HepG2 (cell line): ENCODE data around the gene SMTNL1. TPM values are rescaled to one million over a fixed set of nuclear protein-coding genes. Genes with fewer than 3 reads are reported as not detected.

Experiments used
- CBX5 ChIP-seq: sonication (generic); formaldehyde crosslinking; IDR thresholded peaks from 2 replicates; pipeline ENCODE4 v1.4.0; 2020; ENCODE audit warnings: missing genetic modification reagents, borderline replicate concordance
- NFYC ChIP-seq: IDR thresholded peaks from 2 replicates; pipeline ENCODE4 v1.6.1; 2016; ENCODE audit warnings: missing genetic modification reagents, missing compliant biosample characterization
- PHB2 ChIP-seq: fragments of 450-650 bp; IDR thresholded peaks from 2 replicates; pipeline ENCODE4 v1.6.1; 2018; ENCODE audit not compliant: partially characterized antibody
- PHF5A ChIP-seq: IDR thresholded peaks from one replicate; pipeline ENCODE4 v1.6.1; 2018; ENCODE audit warnings: low read depth, missing genetic modification reagents; ENCODE audit not compliant: unreplicated experiment
- POLR2G ChIP-seq: fragments of 200-400 bp; formaldehyde crosslinking; IDR thresholded peaks from 2 replicates; pipeline ENCODE4 v1.6.1; 2018; ENCODE audit warnings: mild to moderate bottlenecking, low read depth, low read length, moderate library complexity
- RNF2 ChIP-seq: fragments of 450-650 bp; conservative IDR thresholded peaks from 2 replicates; pipeline ENCODE4 v1.6.1; 2016; ENCODE audit warnings: low read depth
- TSC22D2 ChIP-seq: sonication (generic); formaldehyde crosslinking; IDR thresholded peaks from 2 replicates; pipeline ENCODE4 v1.5.1; 2020; ENCODE audit warnings: missing genetic modification reagents, mild to moderate bottlenecking, borderline replicate concordance
- ZFP62 ChIP-seq: sonication (generic); formaldehyde crosslinking; IDR thresholded peaks from 2 replicates; pipeline ENCODE4 v1.4.0; 2020; ENCODE audit warnings: missing genetic modification reagents
- ZMAT3 ChIP-seq: sonication (generic); formaldehyde crosslinking; conservative IDR thresholded peaks from 2 replicates; pipeline ENCODE4 v1.7.0; 2021; ENCODE audit warnings: missing genetic modification reagents
- ZNF230 ChIP-seq: sonication (generic); formaldehyde crosslinking; IDR thresholded peaks from 2 replicates; pipeline ENCODE4 v1.4.0; 2020; ENCODE audit warnings: mild to moderate bottlenecking, missing genetic modification reagents
- ZNF251 ChIP-seq: sonication (generic); formaldehyde crosslinking; IDR thresholded peaks from 2 replicates; pipeline ENCODE4 v1.9.0; 2021; ENCODE audit warnings: mild to moderate bottlenecking, missing genetic modification reagents
- ZNF430 ChIP-seq: sonication (generic); formaldehyde crosslinking; IDR thresholded peaks from 2 replicates; pipeline ENCODE4 v1.9.0; 2021; ENCODE audit warnings: mild to moderate bottlenecking, missing genetic modification reagents
- ZNF557 ChIP-seq: sonication (generic); formaldehyde crosslinking; IDR thresholded peaks from 2 replicates; pipeline ENCODE4 v1.4.0; 2020; ENCODE audit warnings: missing genetic modification reagents
- ZNF614 ChIP-seq: IDR thresholded peaks from 2 replicates; pipeline ENCODE4 v1.6.1; 2018; ENCODE audit warnings: missing biosample characterization, missing genetic modification reagents, inconsistent platforms, borderline replicate concordance
- ZNF619 ChIP-seq: sonication (generic); formaldehyde crosslinking; IDR thresholded peaks from 2 replicates; pipeline ENCODE4 v1.4.0; 2020; ENCODE audit warnings: mild to moderate bottlenecking, missing genetic modification reagents
- ZNF7 ChIP-seq: IDR thresholded peaks from 2 replicates; pipeline ENCODE4 v1.6.1; 2016; ENCODE audit warnings: missing biosample characterization, missing genetic modification reagents
- polyA plus RNA-seq, 8 experiments: library from polyadenylated mRNA; depleted of rRNA in 3 of 8; stranded (reverse) in 7 of 8; unstranded in 1 of 8; fragments of >200 nt; fragmentation: Illumina TruSeq in 4 of 8; extraction: Trizol in 4 of 8; gene quantifications; 2 replicates each; pipeline versions ENCODE4 v1.2.1 to v1.2.3, GENCODE V29; 2011 to 2016; ENCODE audit warnings: low read depth in 4 of 8, missing spikeins in 1 of 8, mixed read lengths in 1 of 8; ENCODE audit not compliant: insufficient read depth in 1 of 8
- total RNA-seq, 5 experiments: library from RNA; depleted of rRNA; stranded (reverse); fragments of >200 nt; fragmentation: Illumina TruSeq; extraction: Trizol; gene quantifications; 2 replicates each; pipeline ENCODE4 v1.2.3, GENCODE V29; 2016; ENCODE audit warnings: low read depth in 1 of 5
- TF ChIP-seq, protein P1 (sequence below): sonication (generic); formaldehyde crosslinking; IDR thresholded peaks from 2 replicates; pipeline ENCODE4 v1.4.0; 2020; ENCODE audit warnings: missing genetic modification reagents
- TF ChIP-seq, protein P2 (sequence below): sonication (generic); formaldehyde crosslinking; IDR thresholded peaks from 2 replicates; pipeline ENCODE4 v1.8.0; 2022; ENCODE audit warnings: mild to moderate bottlenecking, missing genetic modification reagents, borderline replicate concordance
- TF ChIP-seq, protein P3 (sequence below): sonication (generic); IDR thresholded peaks from 2 replicates; pipeline ENCODE4 v1.6.1; 2016; ENCODE audit warnings: low read depth, borderline replicate concordance
- TF ChIP-seq, protein P4 (sequence below): sonication (generic); formaldehyde crosslinking; IDR thresholded peaks from 2 replicates; pipeline ENCODE4 v1.4.0; 2020; ENCODE audit warnings: missing genetic modification reagents
- TF ChIP-seq, protein P5 (sequence below), 2 experiments: IDR thresholded peaks; 2 replicates each; pipeline ENCODE4 v1.6.1; 2011 to 2012; ENCODE audit warnings: low read length in 2 of 2, borderline replicate concordance in 1 of 2, low read depth in 1 of 2, mild to moderate bottlenecking in 1 of 2, moderate library complexity in 1 of 2

Gene SMTNL1
- total and polyA plus RNA-seq, 2 of the 13 experiments (the other 11 are each of a cell fraction or from before 2014, with no cell fraction given) = 0.04 TPM; not detected in 1

DNA sequence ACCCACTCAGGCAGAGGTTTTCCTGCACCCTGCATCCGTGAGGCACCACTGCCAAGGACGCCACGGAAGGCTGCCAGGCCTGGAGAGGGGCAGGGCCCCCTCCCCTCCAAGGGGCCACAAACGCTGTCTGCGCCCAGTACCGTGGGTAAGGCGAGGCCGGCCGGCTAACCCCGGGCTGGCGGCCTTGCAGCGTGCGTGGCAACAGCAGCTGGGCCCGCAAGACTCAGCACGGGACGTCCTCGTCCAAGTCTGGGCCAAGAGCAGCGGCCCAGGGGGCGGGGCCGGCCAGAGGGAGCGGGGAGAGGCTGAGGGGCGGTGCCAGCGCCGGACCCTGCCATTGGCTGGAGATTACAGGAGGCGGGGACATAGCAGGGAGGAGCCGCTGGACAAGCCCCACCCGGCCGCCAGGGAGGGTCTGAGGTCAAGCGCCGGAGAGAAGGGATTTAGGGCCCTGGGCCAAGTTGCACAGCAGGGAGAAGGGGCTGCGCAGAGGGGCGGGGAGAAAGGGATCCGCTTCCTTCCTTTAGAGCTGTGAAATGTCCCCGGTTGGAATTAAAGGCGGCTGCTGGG, 37.9 kb upstream of the SMTNL1 start (continued):
- TF ChIP-seq, protein P1, sequence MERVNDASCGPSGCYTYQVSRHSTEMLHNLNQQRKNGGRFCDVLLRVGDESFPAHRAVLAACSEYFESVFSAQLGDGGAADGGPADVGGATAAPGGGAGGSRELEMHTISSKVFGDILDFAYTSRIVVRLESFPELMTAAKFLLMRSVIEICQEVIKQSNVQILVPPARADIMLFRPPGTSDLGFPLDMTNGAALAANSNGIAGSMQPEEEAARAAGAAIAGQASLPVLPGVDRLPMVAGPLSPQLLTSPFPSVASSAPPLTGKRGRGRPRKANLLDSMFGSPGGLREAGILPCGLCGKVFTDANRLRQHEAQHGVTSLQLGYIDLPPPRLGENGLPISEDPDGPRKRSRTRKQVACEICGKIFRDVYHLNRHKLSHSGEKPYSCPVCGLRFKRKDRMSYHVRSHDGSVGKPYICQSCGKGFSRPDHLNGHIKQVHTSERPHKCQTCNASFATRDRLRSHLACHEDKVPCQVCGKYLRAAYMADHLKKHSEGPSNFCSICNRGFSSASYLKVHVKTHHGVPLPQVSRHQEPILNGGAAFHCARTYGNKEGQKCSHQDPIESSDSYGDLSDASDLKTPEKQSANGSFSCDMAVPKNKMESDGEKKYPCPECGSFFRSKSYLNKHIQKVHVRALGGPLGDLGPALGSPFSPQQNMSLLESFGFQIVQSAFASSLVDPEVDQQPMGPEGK (CRISPR knock-in tag) = peak; percentile 19
- no peak for TF ChIP-seq ZMAT3 (CRISPR knock-in tag)
- TF ChIP-seq PHB2 = no peak
- TF ChIP-seq ZNF619 (CRISPR knock-in tag) = no peak
- no peak for TF ChIP-seq ZNF557 (CRISPR knock-in tag)
- no peak for TF ChIP-seq ZNF230 (CRISPR knock-in tag)
- no peak for TF ChIP-seq PHF5A
- TF ChIP-seq ZNF7 (CRISPR knock-in tag) = no peak
- 0 out of 2 replicates have a peak, but pooled peaks have one; percentile 40 for TF ChIP-seq ZNF430 (CRISPR knock-in tag)
- TF ChIP-seq, protein P2, sequence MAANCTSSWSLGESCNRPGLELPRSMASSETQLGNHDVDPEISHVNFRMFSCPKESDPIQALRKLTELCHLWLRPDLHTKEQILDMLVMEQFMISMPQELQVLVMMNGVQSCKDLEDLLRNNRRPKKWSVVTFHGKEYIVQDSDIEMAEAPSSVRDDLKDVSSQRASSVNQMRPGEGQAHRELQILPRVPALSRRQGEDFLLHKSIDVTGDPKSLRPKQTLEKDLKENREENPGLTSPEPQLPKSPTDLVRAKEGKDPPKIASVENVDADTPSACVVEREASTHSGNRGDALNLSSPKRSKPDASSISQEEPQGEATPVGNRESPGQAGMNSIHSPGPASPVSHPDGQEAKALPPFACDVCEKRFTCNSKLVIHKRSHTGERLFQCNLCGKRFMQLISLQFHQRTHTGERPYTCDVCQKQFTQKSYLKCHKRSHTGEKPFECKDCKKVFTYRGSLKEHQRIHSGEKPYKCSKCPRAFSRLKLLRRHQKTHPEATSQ = no peak
- peak; percentile 55; the same call in 1 of the 2 replicates for TF ChIP-seq POLR2G
- TF ChIP-seq ZNF251 (CRISPR knock-in tag) = no peak
- TF ChIP-seq, protein P3, sequence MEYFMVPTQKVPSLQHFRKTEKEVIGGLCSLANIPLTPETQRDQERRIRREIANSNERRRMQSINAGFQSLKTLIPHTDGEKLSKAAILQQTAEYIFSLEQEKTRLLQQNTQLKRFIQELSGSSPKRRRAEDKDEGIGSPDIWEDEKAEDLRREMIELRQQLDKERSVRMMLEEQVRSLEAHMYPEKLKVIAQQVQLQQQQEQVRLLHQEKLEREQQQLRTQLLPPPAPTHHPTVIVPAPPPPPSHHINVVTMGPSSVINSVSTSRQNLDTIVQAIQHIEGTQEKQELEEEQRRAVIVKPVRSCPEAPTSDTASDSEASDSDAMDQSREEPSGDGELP = peak; percentile 33; the same call in 1 of the 2 replicates
- no peak for TF ChIP-seq RNF2
- TF ChIP-seq, protein P4, sequence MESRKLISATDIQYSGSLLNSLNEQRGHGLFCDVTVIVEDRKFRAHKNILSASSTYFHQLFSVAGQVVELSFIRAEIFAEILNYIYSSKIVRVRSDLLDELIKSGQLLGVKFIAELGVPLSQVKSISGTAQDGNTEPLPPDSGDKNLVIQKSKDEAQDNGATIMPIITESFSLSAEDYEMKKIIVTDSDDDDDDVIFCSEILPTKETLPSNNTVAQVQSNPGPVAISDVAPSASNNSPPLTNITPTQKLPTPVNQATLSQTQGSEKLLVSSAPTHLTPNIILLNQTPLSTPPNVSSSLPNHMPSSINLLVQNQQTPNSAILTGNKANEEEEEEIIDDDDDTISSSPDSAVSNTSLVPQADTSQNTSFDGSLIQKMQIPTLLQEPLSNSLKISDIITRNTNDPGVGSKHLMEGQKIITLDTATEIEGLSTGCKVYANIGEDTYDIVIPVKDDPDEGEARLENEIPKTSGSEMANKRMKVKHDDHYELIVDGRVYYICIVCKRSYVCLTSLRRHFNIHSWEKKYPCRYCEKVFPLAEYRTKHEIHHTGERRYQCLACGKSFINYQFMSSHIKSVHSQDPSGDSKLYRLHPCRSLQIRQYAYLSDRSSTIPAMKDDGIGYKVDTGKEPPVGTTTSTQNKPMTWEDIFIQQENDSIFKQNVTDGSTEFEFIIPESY = no peak
- peak; percentile 67 for TF ChIP-seq NFYC (CRISPR knock-in tag)
- no peak for TF ChIP-seq ZFP62
- TF ChIP-seq ZNF614 (CRISPR knock-in tag) = no peak
- TF ChIP-seq, protein P5, sequence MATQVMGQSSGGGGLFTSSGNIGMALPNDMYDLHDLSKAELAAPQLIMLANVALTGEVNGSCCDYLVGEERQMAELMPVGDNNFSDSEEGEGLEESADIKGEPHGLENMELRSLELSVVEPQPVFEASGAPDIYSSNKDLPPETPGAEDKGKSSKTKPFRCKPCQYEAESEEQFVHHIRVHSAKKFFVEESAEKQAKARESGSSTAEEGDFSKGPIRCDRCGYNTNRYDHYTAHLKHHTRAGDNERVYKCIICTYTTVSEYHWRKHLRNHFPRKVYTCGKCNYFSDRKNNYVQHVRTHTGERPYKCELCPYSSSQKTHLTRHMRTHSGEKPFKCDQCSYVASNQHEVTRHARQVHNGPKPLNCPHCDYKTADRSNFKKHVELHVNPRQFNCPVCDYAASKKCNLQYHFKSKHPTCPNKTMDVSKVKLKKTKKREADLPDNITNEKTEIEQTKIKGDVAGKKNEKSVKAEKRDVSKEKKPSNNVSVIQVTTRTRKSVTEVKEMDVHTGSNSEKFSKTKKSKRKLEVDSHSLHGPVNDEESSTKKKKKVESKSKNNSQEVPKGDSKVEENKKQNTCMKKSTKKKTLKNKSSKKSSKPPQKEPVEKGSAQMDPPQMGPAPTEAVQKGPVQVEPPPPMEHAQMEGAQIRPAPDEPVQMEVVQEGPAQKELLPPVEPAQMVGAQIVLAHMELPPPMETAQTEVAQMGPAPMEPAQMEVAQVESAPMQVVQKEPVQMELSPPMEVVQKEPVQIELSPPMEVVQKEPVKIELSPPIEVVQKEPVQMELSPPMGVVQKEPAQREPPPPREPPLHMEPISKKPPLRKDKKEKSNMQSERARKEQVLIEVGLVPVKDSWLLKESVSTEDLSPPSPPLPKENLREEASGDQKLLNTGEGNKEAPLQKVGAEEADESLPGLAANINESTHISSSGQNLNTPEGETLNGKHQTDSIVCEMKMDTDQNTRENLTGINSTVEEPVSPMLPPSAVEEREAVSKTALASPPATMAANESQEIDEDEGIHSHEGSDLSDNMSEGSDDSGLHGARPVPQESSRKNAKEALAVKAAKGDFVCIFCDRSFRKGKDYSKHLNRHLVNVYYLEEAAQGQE (IDR thresholded peaks at IDR 0.05; ENCODE audit: borderline replicate concordance in 1 of 2, low read depth in 1 of 2, low read length in 2 of 2) = no peak
- no peak for TF ChIP-seq CBX5 (CRISPR knock-in tag)
- TF ChIP-seq TSC22D2 (CRISPR knock-in tag) = no peak
